AG09319 (cell line): ENCODE results near the gene ELOA.
"Not testable (repeated sequence)": the region's sequence is repeated elsewhere in the genome, so short reads cannot be mapped to it uniquely, and the experiment has no call there.

Experiments used
- DNase-seq: peaks from one replicate; pipeline ENCODE4 v3.0.0-alpha.2; 2010; ENCODE audit warnings: low read depth; ENCODE audit errors: extremely low read depth
- CTCF ChIP-seq: IDR thresholded peaks from 2 replicates; pipeline ENCODE4 v1.5.1; 2011; ENCODE audit warnings: low read depth, mild to moderate bottlenecking, inconsistent platforms, low read length, moderate library complexity

The ELOA gene

GRCh38 chr1:23774174-23774880, 31.1 kb downstream of the ELOA start:
- TF ChIP-seq CTCF, result no peak
- DNase-seq, result no peak

DNA sequence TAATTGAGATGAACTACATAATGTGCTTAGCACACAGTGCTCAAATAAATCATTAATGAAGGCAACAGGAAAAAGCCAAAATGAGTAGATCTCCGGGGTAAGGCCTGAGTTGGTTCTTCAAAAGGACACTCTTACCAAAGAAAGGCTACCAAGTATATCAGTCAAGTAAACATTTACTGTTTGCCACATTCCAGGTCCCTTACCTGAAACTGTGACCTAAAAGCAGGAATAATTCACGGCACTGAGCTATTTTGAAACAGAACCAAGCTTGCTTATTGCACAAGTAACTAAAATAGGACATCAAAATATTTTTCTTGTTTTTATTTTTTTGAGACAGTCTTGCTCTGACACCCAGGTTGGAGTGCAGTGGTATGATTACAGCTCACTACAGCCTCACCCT, 32.9 kb downstream of the ELOA start:
- no peak for DNase-seq
- no peak for TF ChIP-seq CTCF

DNA sequence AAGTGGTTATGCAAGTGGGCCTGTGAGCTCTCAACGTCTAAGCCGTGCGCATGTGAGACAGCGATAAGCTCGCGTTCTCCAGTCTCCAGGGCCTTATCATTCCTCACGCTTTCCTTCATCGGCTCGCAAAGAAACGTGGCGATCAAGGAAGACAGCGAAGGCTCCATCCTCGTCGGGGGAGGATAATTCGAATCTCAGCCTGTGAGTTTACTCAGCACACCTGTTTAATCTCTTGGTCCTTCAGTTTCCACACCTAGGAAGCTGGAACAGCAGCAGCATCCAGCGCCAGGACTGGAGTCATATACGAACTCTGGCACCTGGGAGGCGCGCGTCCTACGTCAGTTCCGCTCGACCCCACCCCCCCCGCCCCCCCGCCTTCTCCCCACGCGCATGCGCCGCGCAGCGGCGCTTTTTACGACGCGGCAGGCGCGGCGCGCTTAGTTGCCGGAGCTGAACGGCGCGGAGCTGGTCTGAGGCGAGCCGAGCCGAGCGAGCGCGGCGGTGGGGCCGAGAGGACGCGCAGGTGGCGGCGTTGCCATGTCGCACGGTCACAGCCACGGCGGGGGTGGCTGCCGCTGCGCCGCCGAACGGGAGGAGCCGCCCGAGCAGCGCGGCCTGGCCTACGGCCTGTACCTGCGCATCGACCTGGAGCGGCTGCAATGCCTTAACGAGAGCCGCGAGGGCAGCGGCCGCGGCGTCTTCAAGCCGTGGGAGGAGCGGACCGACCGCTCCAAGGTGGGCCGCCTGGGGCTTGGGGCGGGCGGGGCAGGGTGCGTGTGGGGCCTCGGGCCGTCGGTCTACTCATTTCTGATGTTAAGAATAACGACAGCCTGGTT, 34.9 kb downstream of the ELOA start, which contains the start of gene PITHD1:
TSS of gene PITHD1 (plus strand) at position 440 of the 836 bp plus-strand sequence. CDS start at position 538, 98 bp downstream.
- no peak for TF ChIP-seq CTCF
- peak; percentile 55 for DNase-seq

DNA sequence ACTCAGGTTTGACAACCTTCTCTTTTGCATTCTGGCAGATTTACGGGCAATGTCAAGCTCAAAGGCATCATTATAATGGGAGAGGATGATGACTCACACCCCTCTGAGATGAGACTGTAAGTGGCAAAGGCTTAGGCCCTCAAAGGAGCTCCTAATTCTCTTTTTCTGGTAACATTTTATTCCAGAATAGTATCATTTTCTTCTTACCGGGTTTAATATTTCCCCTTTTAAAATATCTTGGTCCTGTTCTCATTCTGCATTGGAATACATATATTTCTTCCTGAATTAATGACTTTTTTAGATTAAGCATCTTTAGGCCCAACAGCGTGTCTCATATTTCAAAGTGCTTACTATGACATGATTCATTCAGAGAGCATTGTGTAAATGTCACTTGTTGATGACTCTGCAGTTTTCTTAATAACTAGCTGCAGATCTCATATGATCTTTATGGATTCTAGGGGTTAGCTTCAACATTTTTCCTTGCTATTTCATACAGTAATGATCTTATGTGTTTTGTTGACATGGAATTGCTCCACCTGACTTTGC, 36.6 kb downstream of the ELOA start:
- DNase-seq, result no peak
- no peak for TF ChIP-seq CTCF

GRCh38 chr1:23783141-23783540, 39.9 kb downstream of the ELOA start:
- DNase-seq, result not testable (repeated sequence)

DNA sequence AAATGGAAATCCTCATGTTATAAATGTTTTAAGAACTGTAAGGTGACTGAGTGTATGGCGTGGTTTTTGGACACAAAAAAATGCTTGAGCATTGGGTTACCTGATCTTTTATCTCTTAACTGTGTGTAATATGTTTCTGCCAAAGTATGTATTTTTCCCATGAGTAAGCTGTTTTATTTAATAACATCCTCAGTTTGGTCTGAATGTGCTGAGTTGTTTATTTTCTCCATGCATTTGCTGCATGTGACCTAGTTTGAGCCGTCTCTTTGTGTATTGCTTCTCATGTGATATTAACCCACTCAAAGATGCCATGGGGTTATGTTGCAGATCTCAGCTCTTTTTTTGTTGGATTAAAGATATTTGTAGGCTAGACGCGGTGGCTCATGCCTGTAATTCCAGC, 41.6 kb downstream of the ELOA start:
- DNase-seq, result no peak
- no peak for TF ChIP-seq CTCF

DNA sequence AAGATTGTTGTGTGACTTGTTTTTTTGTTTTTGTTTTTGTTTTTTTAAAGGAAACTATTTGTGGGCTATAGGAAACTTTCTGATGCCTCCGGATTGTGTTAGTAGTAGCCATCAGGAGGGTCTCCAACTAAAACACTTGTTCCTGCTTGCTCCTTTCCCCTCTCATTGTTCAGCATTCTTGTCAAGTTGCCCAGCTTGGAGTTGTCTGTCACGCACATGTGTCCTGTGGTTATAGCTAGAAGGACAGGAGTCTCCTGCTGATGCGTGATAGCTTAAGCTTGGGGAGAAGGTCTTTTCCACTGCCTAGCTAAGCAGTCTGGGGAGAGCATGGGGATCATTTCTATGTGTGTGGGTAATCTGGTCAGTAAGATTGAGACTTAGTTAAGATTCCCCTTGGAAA, 44.4 kb downstream of the ELOA start:
- no peak for TF ChIP-seq CTCF
- DNase-seq, result no peak
